IMR-90 (cell line): ENCODE results near the gene SLC39A11. TPM values are rescaled to one million over a fixed set of nuclear protein-coding genes. Genes with fewer than 3 reads are reported as not detected.

Source experiments
- ATAC-seq: fragments of 200-7000 bp; cut with Tn5 transposase; 2 replicates; pipeline ENCODE4 v1.9.1; 2020; ENCODE audit warnings: low read depth, mild to moderate bottlenecking, moderate library complexity
- BruUV-seq: library from RNA; stranded (reverse); fragments of 400-500 nt; replicated peaks from 2 replicates; lab custom pipeline; 2021; lab: Mats Ljungman, UMichigan
- CTCF ChIA-PET: fragments of 300-600 bp; formaldehyde crosslinking; extraction: SDS; loops from one replicate; lab custom pipeline; 2021; ENCODE audit warnings: antibody characterized with exemption; lab: Yijun Ruan, JAX
- POLR2A ChIA-PET: fragments of 300-600 bp; sonication (Branson Sonifier 250); formaldehyde crosslinking; loops from one replicate; lab custom pipeline; 2022; ENCODE audit warnings: antibody characterized with exemption; ENCODE audit not compliant: unreplicated experiment; lab: Charles Lee
- DNase-seq: peaks from one replicate; pipeline ENCODE4 v3.0.0; 2013
- H2AFZ ChIP-seq: replicated peaks from 2 replicates; pipeline ENCODE3; 2013; ENCODE audit warnings: low read length, mild to moderate bottlenecking; ENCODE audit not compliant: poor library complexity
- H2AK5ac ChIP-seq: 2 replicates; pipeline ENCODE4 v1.6.1; 2013; ENCODE audit warnings: low read depth, low read length, inconsistent platforms
- H2AK9ac ChIP-seq: replicated peaks from 2 replicates; pipeline ENCODE3; 2013; ENCODE audit warnings: mild to moderate bottlenecking, low read depth, low read length, moderate library complexity; ENCODE audit not compliant: poor library complexity
- H2BK120ac ChIP-seq: 2 replicates; pipeline ENCODE4 v1.6.1; 2013; ENCODE audit warnings: low read depth, low read length, inconsistent platforms
- H2BK15ac ChIP-seq: 3 replicates; pipeline ENCODE4 v1.6.1; 2013; ENCODE audit warnings: low read depth, low read length, inconsistent platforms
- H2BK20ac ChIP-seq: 2 replicates; pipeline ENCODE4 v1.6.1; 2013; ENCODE audit warnings: low read depth, mild to moderate bottlenecking, inconsistent platforms, low read length, moderate library complexity
- H2BK5ac ChIP-seq: 2 replicates; pipeline ENCODE4 v1.6.1; 2013; ENCODE audit warnings: mild to moderate bottlenecking, low read depth, low read length, inconsistent platforms; ENCODE audit not compliant: poor library complexity, severe bottlenecking
- H3K14ac ChIP-seq: replicated peaks from 2 replicates; pipeline ENCODE4 v1.6.1; 2013; ENCODE audit warnings: low read depth, low read length, inconsistent platforms
- H3K18ac ChIP-seq: 2 replicates; pipeline ENCODE4 v1.6.1; 2013; ENCODE audit warnings: low read depth, low read length, control low read depth
- H3K23ac ChIP-seq: 2 replicates; pipeline ENCODE4 v1.6.1; 2013; ENCODE audit warnings: low read depth, low read length, inconsistent platforms
- H3K27ac ChIP-seq: 2 replicates; pipeline ENCODE4 v1.5.1; 2013; ENCODE audit warnings: mild to moderate bottlenecking, control low read depth, low read length; ENCODE audit not compliant: insufficient read depth
- H3K27me3 ChIP-seq: 2 replicates; pipeline ENCODE4 v1.6.1; 2013; ENCODE audit warnings: low read length; ENCODE audit not compliant: control insufficient read depth, insufficient read depth
- H3K36me3 ChIP-seq: 2 replicates; pipeline ENCODE4 v1.6.1; 2013; ENCODE audit warnings: low read length, mixed read lengths; ENCODE audit not compliant: control insufficient read depth, insufficient read depth
- H3K4ac ChIP-seq: 2 replicates; pipeline ENCODE4 v1.6.1; 2013; ENCODE audit warnings: low read depth, low read length, inconsistent platforms
- H3K4me1 ChIP-seq: 2 replicates; pipeline ENCODE4 v1.6.1; 2013; ENCODE audit warnings: low read length, mixed read lengths; ENCODE audit not compliant: control insufficient read depth, insufficient read depth
- H3K4me2 ChIP-seq: 2 replicates; pipeline ENCODE4 v1.6.1; 2013; ENCODE audit warnings: low read depth, mild to moderate bottlenecking, control low read depth, low read length, moderate library complexity
- H3K4me3 ChIP-seq: 2 replicates; pipeline ENCODE4 v1.5.1; 2013; ENCODE audit warnings: low read depth, mild to moderate bottlenecking, control low read depth, low read length, moderate library complexity; ENCODE audit not compliant: insufficient read depth
- H3K56ac ChIP-seq: 2 replicates; pipeline ENCODE4 v1.6.1; 2013; ENCODE audit warnings: low read length, inconsistent platforms; ENCODE audit not compliant: insufficient read depth; ENCODE audit errors: extremely low read depth
- H3K79me1 ChIP-seq, 2 experiments: 2 replicates each; pipeline ENCODE4 v1.6.1; 2013; ENCODE audit warnings: low read length in 2 of 2, inconsistent platforms in 1 of 2, low read depth in 1 of 2
- H3K9ac ChIP-seq: 2 replicates; pipeline ENCODE4 v1.6.1; 2013; ENCODE audit warnings: low read depth, low read length, control low read depth
- H3K9me1 ChIP-seq: 2 replicates; pipeline ENCODE4 v1.6.1; 2013; ENCODE audit warnings: low read length, inconsistent platforms; ENCODE audit not compliant: insufficient read depth
- H3K9me3 ChIP-seq: 2 replicates; pipeline ENCODE4 v1.6.1; 2013; ENCODE audit warnings: low read length; ENCODE audit not compliant: control insufficient read depth, insufficient read depth
- H4K20me1 ChIP-seq: 2 replicates; pipeline ENCODE4 v1.6.1; 2013; ENCODE audit warnings: low read length, inconsistent platforms; ENCODE audit not compliant: insufficient read depth
- H4K5ac ChIP-seq: 2 replicates; pipeline ENCODE4 v1.6.1; 2013; ENCODE audit warnings: mild to moderate bottlenecking, low read depth, low read length, control low read depth
- H4K8ac ChIP-seq, 2 experiments: 2 replicates each; pipeline ENCODE4 v1.6.1; 2013; ENCODE audit warnings: low read depth in 2 of 2, low read length in 2 of 2, control low read depth in 1 of 2, inconsistent platforms in 1 of 2
- H4K91ac ChIP-seq: 2 replicates; pipeline ENCODE4 v1.6.1; 2013; ENCODE audit warnings: low read depth, low read length, inconsistent platforms; ENCODE audit not compliant: insufficient read depth
- BHLHE40 ChIP-seq: fragments of 150-350 bp; IDR thresholded peaks from 2 replicates; pipeline ENCODE4 v1.6.1; 2016; ENCODE audit warnings: mild to moderate bottlenecking, low read depth, low read length
- CEBPB ChIP-seq: IDR thresholded peaks from 2 replicates; pipeline ENCODE4 v1.6.1; 2012; ENCODE audit warnings: low read depth, low read length, improper control_type of control experiment
- CHD1 ChIP-seq: IDR thresholded peaks from 2 replicates; pipeline ENCODE4 v1.6.1; 2012; ENCODE audit warnings: low read depth, low read length, improper control_type of control experiment
- CTCF ChIP-seq: conservative IDR thresholded peaks from 2 replicates; pipeline ENCODE4 v1.5.1; 2012; ENCODE audit warnings: mild to moderate bottlenecking, low read depth, low read length, improper control_type of control experiment
- ELK1 ChIP-seq: fragments of 150-350 bp; IDR thresholded peaks from 2 replicates; pipeline ENCODE4 v1.6.1; 2016; ENCODE audit warnings: low read depth, mild to moderate bottlenecking, low read length, moderate library complexity, borderline replicate concordance
- FOS ChIP-seq: fragments of 150-350 bp; IDR thresholded peaks from 2 replicates; pipeline ENCODE4 v1.6.1; 2016; ENCODE audit warnings: low read depth, low read length
- MAFK ChIP-seq: IDR thresholded peaks from 2 replicates; pipeline ENCODE4 v1.6.1; 2012; ENCODE audit warnings: low read depth, low read length, improper control_type of control experiment
- MAZ ChIP-seq: IDR thresholded peaks from 2 replicates; pipeline ENCODE4 v1.6.1; 2012; ENCODE audit warnings: low read depth, mild to moderate bottlenecking, low read length, improper control_type of control experiment, moderate library complexity, borderline replicate concordance
- MXI1 ChIP-seq: IDR thresholded peaks from 2 replicates; pipeline ENCODE4 v1.6.1; 2012; ENCODE audit warnings: low read depth, mild to moderate bottlenecking, low read length, moderate library complexity, borderline replicate concordance
- NFE2L2 ChIP-seq: fragments of 150-350 bp; IDR thresholded peaks from 2 replicates; pipeline ENCODE4 v1.6.1; 2016; ENCODE audit warnings: low read depth, mild to moderate bottlenecking, low read length
- POLR2A ChIP-seq: IDR thresholded peaks from 2 replicates; pipeline ENCODE4 v1.6.1; 2012; ENCODE audit warnings: mild to moderate bottlenecking, low read depth, low read length
- RAD21 ChIP-seq: IDR thresholded peaks from 2 replicates; pipeline ENCODE4 v1.6.1; 2012; ENCODE audit warnings: low read length, improper control_type of control experiment
- RCOR1 ChIP-seq: IDR thresholded peaks from 2 replicates; pipeline ENCODE4 v1.6.1; 2012; ENCODE audit warnings: mild to moderate bottlenecking, low read length, improper control_type of control experiment; ENCODE audit not compliant: insufficient replicate concordance
- RFX5 ChIP-seq: IDR thresholded peaks from 2 replicates; pipeline ENCODE4 v1.8.0; 2012; ENCODE audit warnings: low read depth, mild to moderate bottlenecking, low read length, moderate library complexity
- SMC3 ChIP-seq: fragments of 150-350 bp; IDR thresholded peaks from 2 replicates; pipeline ENCODE4 v1.6.1; 2016; ENCODE audit warnings: low read depth, mild to moderate bottlenecking, antibody characterized with exemption, low read length, moderate library complexity
- USF2 ChIP-seq: fragments of 150-350 bp; IDR thresholded peaks from 2 replicates; pipeline ENCODE4 v1.6.1; 2017; ENCODE audit warnings: mild to moderate bottlenecking, antibody characterized with exemption, low read length, low read depth
- WGBS, 2 experiments: methylation state at CpG; one replicate each; pipeline versions ENCODE4 v1.1.5 to v1.1.7; 2013; ENCODE audit warnings: missing lambda C conversion rate in 2 of 2; ENCODE audit not compliant: insufficient read length in 1 of 2; ENCODE audit errors: extremely low coverage in 2 of 2; 5-methylcytosine and 5-hydroxymethylcytosine counted together
- dilution Hi-C: fragments of 300-500 bp; cut with HindIII; formaldehyde crosslinking; loops from one replicate; pipeline ENCODE4 v1.14.3; 2018; ENCODE audit warnings: low sequenced_read_pairs; ENCODE audit not compliant: unreplicated experiment
- in situ Hi-C: fragments of 300-500 bp; cut with MboI; formaldehyde crosslinking; loops from 3 replicates; pipeline ENCODE4 v1.14.3; 2019; ENCODE audit warnings: low sequenced_read_pairs, inconsistent platforms, mixed read lengths
- intact Hi-C: fragments of 100-400 bp; cut with micrococcal nuclease; formaldehyde crosslinking; loops from 2 replicates; pipeline ENCODE4 v1.10.0; 2022
- polyA plus RNA-seq, 3 experiments: library from polyadenylated mRNA; depleted of rRNA; stranded (reverse); fragments of >200 nt; gene quantifications; 2 replicates each; pipeline ENCODE4 v1.2.3, GENCODE V29; 2012; ENCODE audit warnings: low replicate concordance in 1 of 3
- total RNA-seq: library from RNA; depleted of rRNA; stranded (reverse); fragments of >200 nt; gene quantifications from 2 replicates; pipeline ENCODE4 v1.2.3, GENCODE V29; 2012

Gene SLC39A11
- total and polyA plus RNA-seq, 2 of the 4 experiments (the other 2 are of a cell fraction): 8.8 to 14.3 TPM

- Histone ChIP-seq H3K27me3 (no peaks in the 10 kb centered on the region), H3K14ac (no peak overlapping the region), H4K8ac (no peak overlapping the region), H3K56ac (no peak overlapping the region), H3K4me3 (no peak overlapping the region), H3K18ac (no peak overlapping the region), H3K9ac (no peak overlapping the region), H3K4me1 (no peaks in the 10 kb centered on the region), H4K91ac (no peak overlapping the region), H4K20me1 (no peaks in the 10 kb centered on the region), H3K9me3 (no peaks in the 10 kb centered on the region), H2BK120ac (no peak overlapping the region), H2AFZ (no peak overlapping the region), H4K5ac (no peak overlapping the region), H3K23ac (no peak overlapping the region), H3K79me1 (no peaks in the 10 kb centered on the region; a peak in 1 of 4 replicates), H3K36me3 (0 out of 2 replicates have a peak, but pooled peaks cover 1% of the 10 kb centered on the region), H3K9me1 (peaks cover 2% of the 10 kb centered on the region; the same call in 1 of the 2 replicates), H3K4ac (no peak overlapping the region), H2AK9ac (no peak overlapping the region), H3K4me2 (no peak overlapping the region), H2BK5ac (no peak overlapping the region), H3K27ac (no peak overlapping the region), H2BK15ac (no peak overlapping the region), H2AK5ac (no peak overlapping the region), H2BK20ac (no peak overlapping the region)
- BruUV-seq: no TSS peak
- in situ Hi-C loops (no loop called here), intact Hi-C loops (no loop called here), dilution Hi-C loops (no loop called here)
- POLR2A ChIA-PET: no interaction called here
- DNase-seq (no peak), ATAC-seq (no peak)
- WGBS, 2 experiments: 94% methylated on average over 7 of the region's 23 CpGs; no CpG with 5 or more reads in 1 of the 2 experiments
- no peak for TF ChIP-seq CHD1
- TF ChIP-seq SMC3: no peak
- TF ChIP-seq POLR2A: no peak
- no peak for TF ChIP-seq RCOR1
- TF ChIP-seq BHLHE40: no peak
- TF ChIP-seq NFE2L2: no peak
- TF ChIP-seq RAD21: no peak
- TF ChIP-seq ELK1: no peak
- no peak for TF ChIP-seq MAZ
- TF ChIP-seq MAFK: no peak
- no peak for TF ChIP-seq CEBPB
- TF ChIP-seq MXI1: no peak
- no peak for TF ChIP-seq USF2
- TF ChIP-seq FOS: no peak
- no peak for TF ChIP-seq CTCF
- no peak for TF ChIP-seq RFX5
- CTCF ChIA-PET: no interaction called here
Measured at GRCh38 chr17:72948115-72948514, 144.4 kb downstream of the SLC39A11 start.
